Mucosa of descending colon (tissue), 3 donors: ENCODE measurements around the gene TESK2. TPM values are rescaled to one million over a fixed set of nuclear protein-coding genes. Genes with fewer than 3 reads are reported as not detected.

Experiments
- ATAC-seq: fragments of 200-7000 bp; cut with Tn5 transposase; one replicate; pipeline ENCODE4 v1.9.1; 2020; ENCODE audit warnings: mild to moderate bottlenecking, moderate library complexity
- DNase-seq, 3 donors: peaks; one replicate each; pipeline ENCODE4 v3.0.0-alpha.2; 2020
- H3K36me3 ChIP-seq: fragments of 200-600 bp; one replicate; pipeline ENCODE4 v1.8.0; 2021; ENCODE audit warnings: low read depth, mild to moderate bottlenecking
- H3K4me1 ChIP-seq: fragments of 200-600 bp; one replicate; pipeline ENCODE4 v1.8.0; 2021; ENCODE audit warnings: low read depth, mild to moderate bottlenecking
- H3K4me3 ChIP-seq: fragments of 200-600 bp; one replicate; pipeline ENCODE4 v1.8.0; 2021; ENCODE audit warnings: mild to moderate bottlenecking
- H3K9me3 ChIP-seq: fragments of 200-600 bp; one replicate; pipeline ENCODE4 v1.8.0; 2021; ENCODE audit warnings: mild to moderate bottlenecking
- CTCF ChIP-seq: fragments of 200-600 bp; IDR thresholded peaks from one replicate; pipeline ENCODE4 v1.8.0; 2022; ENCODE audit warnings: antibody characterized with exemption, mild to moderate bottlenecking
- intact Hi-C, 2 donors: fragments of 100-400 bp; cut with DNase I in 1 of 2; cut with micrococcal nuclease in 1 of 2; formaldehyde crosslinking; loops; one replicate each; pipeline versions ENCODE4 v1.11.0 to v1.11.1; 2022; cut with DNase I, micrococcal nuclease
- long read RNA-seq, 2 donors: library from polyadenylated mRNA; unstranded; transcript quantifications; one replicate each; pipeline ENCODE4 v2.0.0, GENCODE V29; 2019 to 2021
- total RNA-seq, 3 donors: library from RNA; stranded (reverse); fragmentation: NEBNext Ultra II Directional in 2 of 3; extraction: Animal tissue kit (Norgen Biotek cat#: 25700) in 2 of 3; gene quantifications; one replicate each; pipeline versions ENCODE4 v1.2.1 to v1.2.4, GENCODE V29; 2021 to 2023
- donor health status: DM: no; HTN: no; CAD: no; lungs with moderate emphysema.
- donor health status: DM: no; HTN: no; CAD: no.
- donor health status: DM: no; HTN: yes; CAD: no.

The TESK2 gene, protein sequence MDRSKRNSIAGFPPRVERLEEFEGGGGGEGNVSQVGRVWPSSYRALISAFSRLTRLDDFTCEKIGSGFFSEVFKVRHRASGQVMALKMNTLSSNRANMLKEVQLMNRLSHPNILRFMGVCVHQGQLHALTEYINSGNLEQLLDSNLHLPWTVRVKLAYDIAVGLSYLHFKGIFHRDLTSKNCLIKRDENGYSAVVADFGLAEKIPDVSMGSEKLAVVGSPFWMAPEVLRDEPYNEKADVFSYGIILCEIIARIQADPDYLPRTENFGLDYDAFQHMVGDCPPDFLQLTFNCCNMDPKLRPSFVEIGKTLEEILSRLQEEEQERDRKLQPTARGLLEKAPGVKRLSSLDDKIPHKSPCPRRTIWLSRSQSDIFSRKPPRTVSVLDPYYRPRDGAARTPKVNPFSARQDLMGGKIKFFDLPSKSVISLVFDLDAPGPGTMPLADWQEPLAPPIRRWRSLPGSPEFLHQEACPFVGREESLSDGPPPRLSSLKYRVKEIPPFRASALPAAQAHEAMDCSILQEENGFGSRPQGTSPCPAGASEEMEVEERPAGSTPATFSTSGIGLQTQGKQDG
- total RNA-seq = 10 to 100 TPM; 10.7 to 19.9 (median 10.8) TPM
- long read RNA-seq, donor 1, transcript TESK2-202 (11 exons, 3,074 nt) = major isoform, 7 of 13 reads
- long read RNA-seq, donor 1, partial matches to known transcripts = 3 of 13 reads
- long read RNA-seq, donor 1, other reads (novel, unspliced or antisense) = 3 of 13 reads
- long read RNA-seq, donor 2, partial matches to known transcripts = 1 of 7 reads
- long read RNA-seq, donor 2, other reads (novel, unspliced or antisense) = 5 of 7 reads

DNA sequence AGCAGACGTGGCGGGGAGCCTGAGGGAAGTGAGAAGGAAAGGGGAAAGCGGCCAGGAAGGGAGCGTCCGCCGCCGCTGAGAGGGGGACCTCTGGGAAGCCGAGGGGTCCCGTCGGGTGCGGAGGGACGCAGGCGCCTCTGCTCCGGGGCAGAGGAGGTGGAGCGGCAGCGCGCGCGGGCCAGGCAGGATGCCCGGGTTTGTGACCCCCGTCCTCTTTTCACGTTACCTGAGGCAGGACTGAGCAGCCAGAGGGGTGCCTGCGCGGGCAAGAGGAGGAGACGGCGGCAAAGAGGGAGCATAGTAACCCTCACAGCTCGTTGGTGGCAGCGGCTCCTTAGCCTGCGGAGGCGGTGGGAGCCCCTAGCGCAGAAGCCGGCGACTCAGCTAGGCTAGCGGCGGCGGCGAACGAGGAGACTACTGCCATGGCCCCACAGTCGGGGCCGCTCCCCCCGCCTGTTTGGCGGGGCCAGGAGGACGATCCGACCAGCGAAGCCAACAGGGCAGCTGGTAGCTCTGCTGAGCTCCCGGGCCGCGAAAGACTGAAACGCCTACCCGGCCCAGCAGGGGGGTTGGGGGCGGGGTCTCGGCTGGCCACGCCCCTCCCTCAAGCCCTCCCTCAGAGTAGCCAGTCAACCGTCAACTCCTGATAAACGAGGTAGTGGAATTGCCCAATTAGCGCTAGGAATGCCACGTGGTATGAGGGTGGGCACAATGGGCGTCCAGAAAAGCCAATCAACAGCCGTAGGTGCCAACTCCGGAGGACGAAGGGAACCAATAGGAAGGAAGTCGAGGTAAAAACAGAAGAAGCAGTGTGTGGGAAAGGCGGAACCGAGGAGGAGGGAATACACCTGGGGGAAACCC lies at the start of gene TESK2:
Gene TESK2, minus strand, starts transcription at position 538 of the 861 bp plus-strand sequence. CDS start 33,378 bp downstream, outside the sequence.
- Histone ChIP-seq H3K4me1 (peaks cover 18% of the 10 kb centered on the region), H3K4me3 (peak within 1 kb of the TSS; percentile 78), H3K36me3 (no peaks in the 10 kb centered on the region), H3K9me3 (no peaks in the 10 kb centered on the region)
- ATAC-seq (peak; percentile 96), DNase-seq (peak; percentile 97 to 98 (median 97))
- no peak for TF ChIP-seq CTCF
- intact Hi-C loops = loop anchor here in 1 of 2 donors (2.0 kb wide), 1 partner anchor 130 kb away; no protein-coding TSS in a partner anchor

DNA sequence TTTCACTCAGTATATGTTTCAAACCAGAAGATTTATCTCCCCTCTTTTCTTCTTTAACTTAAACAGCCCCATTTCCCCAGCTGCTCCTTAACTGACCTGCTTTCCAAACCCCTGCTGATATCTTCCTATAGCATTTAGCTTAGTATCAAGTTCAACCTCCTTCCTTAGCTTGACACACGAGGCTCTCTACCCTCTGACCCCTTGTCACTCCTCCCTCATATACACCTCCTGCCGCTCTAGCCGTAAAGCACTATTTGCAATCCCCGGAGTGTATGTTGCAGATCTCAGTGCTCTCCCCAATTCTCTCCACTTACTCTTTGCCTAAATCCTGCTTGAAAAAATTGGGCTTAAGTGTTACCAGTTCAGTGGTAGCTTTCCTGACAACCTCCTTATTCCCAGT lies 45.9 kb upstream of the TESK2 start:
- no peak for TF ChIP-seq CTCF
- intact Hi-C loops = no loop called here
- Histone ChIP-seq H3K9me3 (no peaks in the 10 kb centered on the region), H3K4me1 (no peaks in the 10 kb centered on the region), H3K36me3 (no peaks in the 10 kb centered on the region), H3K4me3 (no peak overlapping the region)
- DNase-seq (no peak), ATAC-seq (no peak)

DNA sequence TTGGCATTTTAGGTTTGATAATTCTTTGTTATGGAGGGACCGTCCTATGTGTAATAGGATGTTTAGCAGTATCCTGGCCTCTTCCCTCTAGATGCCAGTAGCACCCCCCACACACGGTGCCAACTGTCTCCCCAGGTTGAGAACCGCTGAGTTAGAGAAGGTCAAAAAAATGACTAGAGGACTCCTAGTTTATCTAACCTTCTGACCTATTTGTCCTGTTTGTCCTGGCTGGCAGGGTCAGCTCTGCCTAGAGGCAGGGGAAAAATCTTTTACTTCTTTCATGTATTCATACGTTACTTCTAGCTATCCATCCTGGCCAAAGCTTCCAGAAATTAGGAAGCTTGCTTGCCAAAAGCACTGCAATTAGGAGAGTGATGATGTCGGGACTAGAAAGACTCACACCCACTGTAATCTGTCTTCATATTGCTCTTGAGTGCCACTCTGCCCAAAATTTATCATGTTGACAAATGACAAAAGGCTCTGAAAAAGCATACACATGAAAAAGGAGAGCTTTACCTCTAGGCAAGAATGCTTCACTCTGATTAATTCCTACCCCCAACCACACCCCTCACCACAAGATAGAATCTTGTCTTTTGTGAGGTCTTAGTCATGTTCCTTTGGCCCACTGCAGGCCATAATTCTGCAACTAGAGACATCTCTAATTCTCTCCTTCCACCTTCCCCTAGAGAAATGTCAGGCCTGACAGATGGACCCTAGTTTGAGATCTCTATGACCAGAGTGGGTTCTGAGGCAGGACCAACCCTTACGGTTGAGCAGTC lies 45.2 kb upstream of the TESK2 start:
- no peaks in the 10 kb centered on the region for H3K9me3 ChIP-seq
- DNase-seq = no peak
- no peaks in the 10 kb centered on the region for H3K4me1 ChIP-seq
- no peaks in the 10 kb centered on the region for H3K36me3 ChIP-seq
- intact Hi-C loops = no loop called here
- ATAC-seq = no peak
- H3K4me3 ChIP-seq = no peak overlapping the region
- TF ChIP-seq CTCF = no peak

DNA sequence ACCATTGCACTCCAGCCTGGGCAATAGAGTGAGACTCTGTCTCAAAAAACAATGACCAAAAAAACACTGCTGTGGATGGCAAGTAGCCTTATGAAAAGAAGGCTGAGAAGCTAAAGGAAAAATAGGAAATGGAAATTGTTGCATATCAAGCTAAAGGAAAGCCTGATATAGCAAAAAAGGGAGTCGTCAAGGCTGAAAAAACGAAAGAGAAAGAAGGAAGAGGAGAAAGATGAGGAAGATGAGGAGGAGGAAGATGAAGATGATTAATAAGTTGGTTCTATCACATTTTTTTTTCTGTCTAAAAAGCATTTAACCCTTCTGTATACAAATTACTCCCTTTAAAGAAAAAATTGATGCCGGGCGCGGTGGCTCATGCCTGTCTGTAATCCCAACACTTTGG lies 40.9 kb upstream of the TESK2 start:
- ATAC-seq = no peak
- intact Hi-C loops = no loop called here
- no peak for DNase-seq

More for the DNA sequence above, 40.9 kb upstream of the TESK2 start:
- no peak for TF ChIP-seq CTCF
- Histone ChIP-seq H3K36me3 (no peaks in the 10 kb centered on the region), H3K4me1 (no peaks in the 10 kb centered on the region), H3K4me3 (no peak overlapping the region), H3K9me3 (no peaks in the 10 kb centered on the region)
